Epithelial cell of proximal tubule (primary cell): ENCODE results near the gene SPX. TPM values are rescaled to one million over a fixed set of nuclear protein-coding genes. Genes with fewer than 3 reads are reported as not detected.

ENCODE experiments used
- DNase-seq: peaks from one replicate; pipeline ENCODE4 v3.0.0-alpha.2; 2011; ENCODE audit warnings: low read depth
- H3K4me3 ChIP-seq: 2 replicates; pipeline ENCODE4 v1.5.1; 2011; ENCODE audit warnings: low read depth, mild to moderate bottlenecking, low read length
- CTCF ChIP-seq: conservative IDR thresholded peaks from 2 replicates; pipeline ENCODE4 v1.5.1; 2012; ENCODE audit warnings: low read depth, mild to moderate bottlenecking, low read length
- total RNA-seq: library from RNA; depleted of rRNA; stranded (reverse); fragments of >200 nt; gene quantifications from 2 replicates; pipeline ENCODE4 v1.2.3, GENCODE V29; 2015

SPX gene
- total RNA-seq, 1 donor from 2014 or later = 2.1 TPM

GRCh38 chr12:21529456-21529855, 3.4 kb downstream of the SPX start:
- peak overlapping the region; percentile 81 for H3K4me3 ChIP-seq
- TF ChIP-seq CTCF = no peak
- DNase-seq = no peak

GRCh38 chr12:21538061-21538653, 12.1 kb downstream of the SPX start:
- no peak for DNase-seq
- H3K4me3 ChIP-seq = no peak overlapping the region
- no peak for TF ChIP-seq CTCF

GRCh38 chr12:21539797-21540196, 13.7 kb downstream of the SPX start:
- TF ChIP-seq CTCF = no peak
- no peak for DNase-seq
- no peak overlapping the region for H3K4me3 ChIP-seq

- no peak for DNase-seq
- TF ChIP-seq CTCF = no peak
- H3K4me3 ChIP-seq = no peak overlapping the region
Measured at GRCh38 chr12:21541773-21542172, 15.7 kb downstream of the SPX start.

- no peak for TF ChIP-seq CTCF
- no peak overlapping the region for H3K4me3 ChIP-seq
- no peak for DNase-seq
Measured at GRCh38 chr12:21542403-21542802, 16.3 kb downstream of the SPX start.

- no peak overlapping the region for H3K4me3 ChIP-seq
- no peak for TF ChIP-seq CTCF
- DNase-seq = no peak
Measured at GRCh38 chr12:21543151-21543550, 17.1 kb downstream of the SPX start.

- no peak for DNase-seq
- H3K4me3 ChIP-seq = no peak overlapping the region
- no peak for TF ChIP-seq CTCF
Measured at GRCh38 chr12:21545557-21545956, 19.5 kb downstream of the SPX start.
